ENCODE measurements around the gene PICK1. TPM values are rescaled to one million over a fixed set of nuclear protein-coding genes. Genes with fewer than 3 reads are reported as not detected.

PICK1 gene
- polyA plus RNA-seq, 12 donors = 6.1 to 21.5 (median 9.2) TPM; not detected in 1

GRCh38 chr22:38087855-38088254 is 30.7 kb downstream of the PICK1 start:
- DNase-seq = no peak

DNA sequence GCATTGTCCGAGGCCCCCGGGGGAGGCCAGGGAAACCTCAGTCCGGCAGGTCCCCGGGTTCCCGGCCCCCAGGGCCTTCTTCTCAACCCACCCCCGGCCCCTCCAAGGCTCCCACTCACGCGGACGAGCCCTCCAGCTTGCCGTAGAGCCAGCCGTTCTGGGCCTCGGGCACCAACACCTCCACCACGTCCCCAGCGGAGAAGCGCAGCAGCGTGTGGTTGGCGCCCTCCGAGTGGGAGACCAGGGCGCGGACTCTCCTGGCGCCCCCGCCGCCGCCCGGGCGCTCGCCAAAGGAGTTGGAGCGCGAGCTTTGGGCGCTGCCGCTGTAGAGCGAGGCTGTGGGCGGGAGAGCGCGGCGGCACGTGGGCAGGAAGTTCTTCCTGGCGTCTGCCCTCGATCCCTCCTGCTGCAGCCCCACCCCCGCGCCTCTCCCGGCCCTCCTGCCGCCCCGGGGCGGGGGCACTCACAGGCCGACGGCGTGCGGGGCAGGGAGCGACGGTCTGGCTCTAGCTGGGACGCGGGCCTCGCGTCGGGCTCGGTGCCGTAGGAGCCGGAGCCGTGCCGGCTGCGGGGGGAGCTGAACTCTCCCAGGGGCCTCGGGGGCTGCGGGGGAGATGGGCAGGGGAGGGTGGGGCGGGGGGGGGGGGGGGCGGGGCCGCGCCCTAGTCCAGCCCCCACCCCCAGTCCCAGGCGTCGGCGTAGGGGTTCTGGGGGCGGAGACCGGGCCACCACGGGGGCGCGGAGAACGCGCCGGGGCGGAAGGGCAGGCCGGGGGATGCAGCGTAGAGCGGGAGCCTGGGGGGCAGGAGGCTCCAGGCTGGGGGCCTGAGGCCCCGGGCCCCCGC is 31.6 kb downstream of the PICK1 start:
- no peak for DNase-seq

GRCh38 chr22:38089474-38089851 is 32.3 kb downstream of the PICK1 start:
- no peak for DNase-seq

GRCh38 chr22:38097058-38097457 is 39.9 kb downstream of the PICK1 start:
- DNase-seq = no peak

DNA sequence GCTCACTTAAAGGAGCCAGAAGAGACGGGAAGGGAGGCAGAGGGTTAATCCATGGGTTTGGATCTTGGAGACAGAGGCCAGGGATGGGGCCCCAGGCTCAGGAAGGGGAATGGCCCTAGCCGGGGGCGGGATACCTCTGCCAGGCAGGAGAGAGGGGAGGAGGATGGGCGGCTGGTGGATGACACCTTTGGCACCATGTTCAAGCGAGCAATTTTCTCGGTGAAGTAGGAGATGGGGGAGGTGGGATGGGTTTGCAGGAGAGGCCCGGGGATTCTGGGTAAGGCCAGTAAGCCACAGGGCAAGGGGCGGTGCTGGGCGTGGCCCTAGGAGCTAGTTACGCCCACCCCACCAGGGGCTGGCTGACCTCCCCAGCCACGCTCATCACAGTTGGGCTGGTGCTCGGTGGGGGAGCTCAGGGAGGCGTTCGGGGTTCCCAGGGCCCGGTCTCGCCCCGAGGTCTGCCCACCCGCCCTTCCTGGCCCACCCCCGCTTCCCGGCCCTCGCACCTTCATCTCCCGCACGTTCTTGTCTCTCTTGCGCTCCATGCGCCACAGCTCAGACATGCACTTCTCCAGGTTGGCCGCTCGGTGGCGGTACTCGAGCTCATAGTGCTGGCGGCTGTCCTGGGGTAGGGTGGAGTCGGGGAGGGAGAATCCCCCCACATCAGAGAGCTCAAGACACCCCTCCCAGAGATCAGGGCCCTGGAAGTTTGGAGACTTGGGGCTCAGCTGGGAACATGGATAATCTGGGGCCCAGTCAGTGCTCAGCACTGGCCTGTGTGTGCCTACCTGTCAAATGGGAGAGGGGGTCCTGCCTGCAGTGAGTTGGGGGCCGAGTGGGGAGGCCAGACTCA is 40.6 kb downstream of the PICK1 start:
- DNase-seq = no peak

DNA sequence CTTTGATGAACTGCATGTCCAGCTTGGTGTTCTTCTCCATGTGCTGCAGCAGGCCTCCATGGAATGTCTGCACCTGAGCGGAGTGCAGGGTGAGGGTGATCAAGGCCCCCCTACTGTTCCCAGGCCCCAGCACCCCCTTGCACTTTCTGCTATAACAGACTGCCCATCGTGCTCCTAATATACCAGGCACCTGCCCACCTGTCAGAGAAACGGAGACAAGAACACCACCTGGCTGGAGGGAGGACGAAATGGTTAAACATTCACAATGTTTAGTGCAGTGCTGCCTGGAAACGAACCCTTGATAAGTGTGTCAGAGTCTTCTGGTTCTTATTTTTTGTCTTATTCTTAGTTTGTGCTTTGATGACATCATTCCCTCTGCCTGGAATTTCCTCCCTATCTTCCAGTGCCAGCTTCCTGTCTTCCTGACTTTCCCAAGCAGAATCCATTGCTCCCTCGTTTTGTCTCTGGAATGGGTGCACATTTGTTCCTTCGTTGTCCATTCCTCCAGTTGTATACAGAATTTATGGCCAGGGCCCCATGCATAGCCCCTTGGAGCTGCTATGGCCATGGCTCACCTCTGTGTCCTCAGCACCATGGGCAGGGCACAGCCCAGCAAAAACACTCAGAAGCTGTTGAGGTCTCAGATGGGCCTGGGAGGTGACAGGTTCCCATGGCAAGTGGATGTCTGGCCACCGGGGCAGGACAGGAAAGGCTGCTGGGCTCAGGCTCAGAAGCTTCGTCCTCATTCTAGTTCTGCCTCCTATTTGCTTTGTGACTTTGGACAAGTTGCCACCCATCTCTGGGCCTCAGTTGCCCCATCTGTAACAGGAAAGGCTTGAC is 41.4 kb downstream of the PICK1 start:
- DNase-seq = no peak

- no peak for DNase-seq
Observed at GRCh38 chr22:38103641-38104040, 46.4 kb downstream of the PICK1 start.

- no peak for DNase-seq
Observed at GRCh38 chr22:38104084-38104483, 46.9 kb downstream of the PICK1 start.

DNA sequence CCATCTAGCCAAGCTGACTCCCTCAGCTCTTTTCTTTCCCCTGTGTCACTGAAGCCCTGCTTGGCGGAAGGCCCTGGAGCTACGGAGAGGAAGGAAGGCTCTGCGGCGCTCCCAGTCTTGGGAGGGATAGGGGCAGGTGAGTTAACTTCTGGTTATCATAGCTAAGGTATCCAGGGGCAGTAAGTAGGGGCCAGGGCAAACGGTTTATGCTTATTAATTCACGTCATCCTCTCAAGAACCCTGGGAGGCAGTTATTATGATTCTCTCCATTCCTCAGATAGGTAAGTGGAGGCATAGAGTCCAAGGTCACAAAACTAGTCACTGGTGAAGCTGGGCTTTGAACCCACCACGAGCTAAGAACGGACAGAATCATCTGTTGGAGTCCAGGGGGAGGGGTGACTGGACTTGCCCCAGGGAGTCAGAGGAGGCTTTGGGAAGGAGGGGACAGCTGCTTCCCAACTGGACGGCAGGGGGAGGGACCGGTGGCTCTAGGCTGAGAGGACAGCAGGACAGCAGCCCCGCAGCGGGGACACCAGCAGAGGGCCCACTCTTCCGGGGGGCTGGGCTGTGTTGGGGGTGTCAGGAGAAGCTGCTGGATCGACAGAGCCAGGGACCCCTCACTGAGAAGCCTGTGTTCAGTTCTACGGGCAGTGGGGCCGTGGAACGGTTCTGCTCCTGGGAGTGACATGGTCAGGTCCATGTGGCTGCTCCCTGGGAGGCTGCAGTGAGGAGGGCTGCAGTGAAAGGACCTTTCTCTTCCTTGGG is 49.8 kb downstream of the PICK1 start:
- no peak for DNase-seq

- no peak for DNase-seq
Observed at GRCh38 chr22:38107692-38108515, 50.7 kb downstream of the PICK1 start.

GRCh38 chr22:38108561-38109319 is 51.5 kb downstream of the PICK1 start:
- no peak for DNase-seq

DNA sequence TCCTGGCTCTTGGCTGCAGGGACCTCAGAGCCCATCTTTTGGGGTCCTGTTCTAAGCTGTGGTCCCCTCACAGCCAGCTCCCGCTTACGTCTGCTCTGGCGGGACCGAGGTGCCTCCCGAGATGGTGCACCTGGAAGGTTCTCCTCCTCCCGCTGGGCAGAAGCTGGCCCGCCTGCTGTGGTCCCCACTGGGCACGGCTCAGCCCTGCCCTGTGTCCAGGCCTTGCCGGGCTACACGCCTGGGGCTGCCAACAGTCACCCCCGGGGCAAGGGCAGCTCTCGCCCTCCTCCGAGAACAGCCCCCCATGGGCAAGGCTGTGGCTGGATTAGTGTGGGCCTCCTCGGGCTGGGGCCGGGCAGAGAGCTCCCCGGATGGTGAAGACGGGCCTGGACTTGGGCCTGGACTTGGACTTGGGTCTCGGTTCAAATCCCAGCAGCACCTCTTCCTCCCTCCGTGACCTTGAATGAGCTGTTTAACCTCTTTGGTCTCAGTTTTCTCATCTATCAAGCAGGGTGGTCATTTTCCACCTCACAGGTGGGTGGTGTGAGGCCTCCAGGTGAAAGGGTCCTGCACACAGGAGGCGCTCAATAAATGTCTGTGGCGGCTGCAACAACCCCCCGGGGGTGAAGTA is 52.3 kb downstream of the PICK1 start:
- DNase-seq = no peak

GRCh38 chr22:38110008-38110862 is 53.0 kb downstream of the PICK1 start, which contains the start of gene BAIAP2L2:
Gene BAIAP2L2 (minus strand): TSS chr22:38110684. CDS start chr22:38110525, 159 bp downstream.
- DNase-seq = no peak

- DNase-seq = no peak
Observed at GRCh38 chr22:38110863-38111852, 54.0 kb downstream of the PICK1 start.

DNA sequence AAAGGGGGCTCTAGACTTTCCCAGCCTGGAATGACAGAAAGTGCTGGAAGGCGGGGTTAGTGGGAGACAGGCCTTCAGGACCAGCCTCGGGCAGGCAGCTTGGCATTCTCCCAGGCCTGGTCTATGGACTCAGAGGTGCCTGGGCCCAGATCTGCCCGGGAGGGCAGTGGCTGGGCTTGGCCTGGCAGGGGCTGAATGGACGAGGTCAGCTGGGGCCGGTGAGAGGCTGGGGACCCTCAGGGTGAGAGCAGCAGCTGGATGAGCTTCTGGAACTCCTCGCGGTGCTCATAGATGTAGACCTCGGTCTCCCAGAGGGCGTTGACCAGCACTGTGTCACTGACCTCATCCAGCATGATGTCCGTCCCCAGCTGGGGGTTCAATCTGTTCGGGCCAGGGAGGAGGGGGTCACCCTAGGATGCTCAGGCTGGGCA is 54.7 kb downstream of the PICK1 start:
- DNase-seq = no peak

DNA sequence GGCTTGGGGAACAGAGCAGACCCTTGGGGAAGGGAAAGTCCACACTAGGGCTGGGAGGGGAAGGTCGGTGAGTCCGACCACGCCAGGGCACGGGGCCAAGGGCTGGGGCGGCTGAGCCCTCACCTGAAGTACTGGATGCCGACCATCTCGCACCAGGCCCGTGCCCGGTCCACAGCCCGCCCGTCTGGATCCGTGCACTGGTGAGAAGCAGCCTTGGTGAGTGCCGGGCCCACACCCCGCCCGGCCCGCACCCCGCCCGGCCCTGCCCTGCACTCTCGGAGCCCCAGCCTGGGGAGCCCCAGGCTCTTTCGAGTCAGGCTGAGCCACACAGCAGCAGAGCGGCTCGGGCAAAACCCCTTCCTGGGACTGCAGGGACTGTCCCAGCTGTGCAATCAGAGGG is 55.2 kb downstream of the PICK1 start:
- no peak for DNase-seq
